NCI-H146 treated with DMSO at 0.1 percent for 48 hours (cell line): Measurements from ENCODE around the gene CCNH.

Source experiments
- DNase-seq: peaks from one replicate; lab custom pipeline; 2025; ENCODE audit not compliant: unreplicated experiment; lab: John Stamatoyannopoulos, UW

CCNH gene

DNA sequence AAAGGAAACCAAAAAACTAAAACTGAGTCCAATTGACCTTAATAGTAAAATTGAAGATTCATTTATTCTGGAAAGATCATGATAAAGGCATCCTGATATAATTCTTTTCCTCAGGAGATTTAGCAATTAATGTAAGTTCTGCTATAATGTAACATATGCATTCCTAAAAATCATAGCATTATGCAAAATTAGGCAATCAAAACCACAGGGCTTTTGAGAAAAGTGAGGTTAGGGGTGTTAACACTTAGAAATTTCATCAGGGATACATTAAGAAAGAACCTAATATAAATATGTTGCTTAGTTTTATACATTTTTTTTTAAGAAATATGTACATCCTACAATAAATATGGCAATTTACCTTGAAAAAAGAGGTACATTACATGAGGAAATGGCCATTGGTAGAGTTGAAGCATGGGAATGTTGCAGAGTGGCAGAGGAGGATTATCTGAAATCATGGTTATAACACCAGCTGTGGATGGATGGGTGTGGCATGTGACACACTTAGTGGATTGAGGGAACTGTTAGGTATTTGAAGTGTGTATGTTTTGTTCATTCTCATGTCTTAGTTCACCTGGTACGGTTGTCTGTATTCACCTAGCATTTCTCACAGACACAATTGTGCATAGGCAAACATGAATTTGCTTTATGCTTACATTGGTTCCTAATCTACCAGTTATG lies 51.1 kb downstream of the CCNH start:
- DNase-seq = no peak

GRCh38 chr5:87361031-87361445 lies 51.7 kb downstream of the CCNH start:
- DNase-seq = no peak

GRCh38 chr5:87360132-87360531 lies 52.6 kb downstream of the CCNH start:
- DNase-seq = no peak

- no peak for DNase-seq
These were observed 53.6 kb downstream of the CCNH start for GRCh38 chr5:87359106-87359505.

- no peak for DNase-seq
These were observed 58.2 kb downstream of the CCNH start for GRCh38 chr5:87354496-87354895.

GRCh38 chr5:87347841-87348240 lies 64.9 kb downstream of the CCNH start:
- DNase-seq = no peak

DNA sequence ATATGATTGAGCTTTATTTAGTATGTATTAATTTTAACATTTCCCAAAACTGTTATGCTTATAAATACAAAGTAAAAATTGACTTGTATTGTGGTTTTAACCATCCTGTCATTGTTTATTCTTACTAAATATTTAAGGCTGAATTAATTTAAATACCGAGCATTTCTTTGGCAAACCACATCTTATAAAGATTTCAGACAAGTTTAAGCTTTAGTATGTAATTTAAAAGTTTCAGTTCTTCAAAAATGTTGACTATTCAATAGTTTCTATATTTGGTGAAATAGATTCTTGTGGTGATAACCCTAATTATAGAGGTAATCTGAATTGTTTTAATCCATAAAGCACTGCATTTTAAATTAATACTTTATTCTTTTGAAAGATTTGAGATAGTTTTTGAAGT lies 65.5 kb downstream of the CCNH start:
- no peak for DNase-seq
